CD4-positive, alpha-beta T cell treated with Interleukin-15 for 1 hour (primary cell): Measurements from ENCODE around the gene TSPEAR.
A peak's percentile ranks its signal among the peaks of the same experiment; 100 is the strongest.
"Not testable (repeated sequence)": the region's sequence is repeated elsewhere in the genome, so short reads cannot be mapped to it uniquely, and the experiment has no call there.

ENCODE experiments used
- DNase-seq: peaks from one replicate; pipeline ENCODE4 v3.0.0-alpha.2; 2020

TSPEAR gene

GRCh38 chr21:44511938-44512275 lies 199.5 kb downstream of the TSPEAR start:
- no peak for DNase-seq

GRCh38 chr21:44511219-44511937 lies 200.0 kb downstream of the TSPEAR start:
- DNase-seq: no peak

- DNase-seq: peak; percentile 74
These were observed 200.7 kb downstream of the TSPEAR start for GRCh38 chr21:44510508-44511218.

- DNase-seq: no peak
These were observed 201.3 kb downstream of the TSPEAR start for GRCh38 chr21:44510109-44510507.

GRCh38 chr21:44509539-44509938 lies 201.8 kb downstream of the TSPEAR start:
- no peak for DNase-seq

- DNase-seq: no peak
These were observed 202.5 kb downstream of the TSPEAR start for GRCh38 chr21:44508711-44509445.

- DNase-seq: no peak
These were observed 203.0 kb downstream of the TSPEAR start for GRCh38 chr21:44508426-44508710.

- no peak for DNase-seq
These were observed 203.5 kb downstream of the TSPEAR start for GRCh38 chr21:44507673-44508425.

GRCh38 chr21:44506279-44507255 lies 204.8 kb downstream of the TSPEAR start:
- DNase-seq: no peak

- no peak for DNase-seq
These were observed 205.6 kb downstream of the TSPEAR start for GRCh38 chr21:44505673-44506278.

- DNase-seq: no peak
These were observed 207.4 kb downstream of the TSPEAR start for GRCh38 chr21:44503901-44504399.

- not testable (repeated sequence) for DNase-seq
These were observed 208.1 kb downstream of the TSPEAR start for GRCh38 chr21:44503006-44503889.

- no peak for DNase-seq
These were observed 209.0 kb downstream of the TSPEAR start for GRCh38 chr21:44502171-44502958.

- DNase-seq: no peak
These were observed 211.3 kb downstream of the TSPEAR start for GRCh38 chr21:44500111-44500510.

GRCh38 chr21:44499631-44500030 lies 211.7 kb downstream of the TSPEAR start:
- no peak for DNase-seq

- DNase-seq: no peak
These were observed 212.2 kb downstream of the TSPEAR start for GRCh38 chr21:44499211-44499560.

- no peak for DNase-seq
These were observed 212.8 kb downstream of the TSPEAR start for GRCh38 chr21:44498280-44499210.

- no peak for DNase-seq
These were observed 213.7 kb downstream of the TSPEAR start for GRCh38 chr21:44497703-44498126.
